HG02981 (cell line): ENCODE data around the gene ADCY9.
"Not testable (repeated sequence)": the region's sequence is repeated elsewhere in the genome, so short reads cannot be mapped to it uniquely, and the experiment has no call there.

Experiments used
- ATAC-seq: cut with Tn5 transposase; IDR thresholded peaks from one replicate; pipeline ENCODE4 v1.9.1; 2021; ENCODE audit warnings: mild to moderate bottlenecking, moderate library complexity; ENCODE audit not compliant: unreplicated experiment

The ADCY9 gene

DNA sequence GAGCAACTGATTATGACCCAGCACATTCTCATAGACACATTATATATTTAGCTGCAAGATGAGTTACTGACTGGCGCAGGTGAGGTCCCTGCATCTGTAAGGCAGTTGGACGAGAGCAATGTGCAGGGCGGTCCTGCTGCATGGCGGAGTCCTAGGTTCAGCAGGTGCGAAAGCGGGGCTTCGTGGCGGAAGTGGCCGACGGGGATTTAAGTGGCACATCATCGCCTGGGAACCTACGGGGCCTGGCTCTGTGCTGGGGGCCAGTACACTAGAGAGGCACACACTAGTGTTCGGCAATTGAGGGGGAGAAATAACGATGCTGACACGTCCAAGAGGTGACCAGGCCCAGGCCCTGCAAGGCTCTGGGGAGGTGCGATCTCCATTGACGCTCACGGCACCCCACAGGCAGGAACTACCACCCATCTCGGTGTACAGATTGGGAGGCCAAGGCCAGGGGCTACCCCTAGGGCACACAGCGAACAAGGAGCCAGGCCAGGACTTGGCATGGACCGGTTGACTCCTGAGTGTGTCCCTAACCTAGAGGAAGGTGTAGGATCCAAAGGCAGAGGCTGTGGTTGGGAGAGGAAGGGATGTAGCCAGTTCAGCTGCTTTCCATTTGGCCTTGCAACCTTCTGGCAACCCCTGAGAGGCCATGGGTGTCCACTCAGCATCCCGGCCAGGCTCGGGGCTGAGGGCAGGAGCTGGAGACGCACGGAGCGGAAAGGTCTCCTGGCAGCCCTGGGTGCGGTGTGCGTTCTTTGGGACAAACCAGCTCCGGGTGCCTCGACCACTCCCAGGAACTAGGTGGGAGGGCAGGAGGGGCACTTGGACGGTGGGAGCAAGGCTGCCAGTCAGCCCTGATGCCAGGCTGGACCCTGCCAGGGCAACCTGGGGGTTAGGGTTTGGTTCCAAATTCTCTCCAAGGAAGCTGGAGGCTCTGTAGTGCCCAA lies 131.9 kb downstream of the ADCY9 start:
- no peak for ATAC-seq

DNA sequence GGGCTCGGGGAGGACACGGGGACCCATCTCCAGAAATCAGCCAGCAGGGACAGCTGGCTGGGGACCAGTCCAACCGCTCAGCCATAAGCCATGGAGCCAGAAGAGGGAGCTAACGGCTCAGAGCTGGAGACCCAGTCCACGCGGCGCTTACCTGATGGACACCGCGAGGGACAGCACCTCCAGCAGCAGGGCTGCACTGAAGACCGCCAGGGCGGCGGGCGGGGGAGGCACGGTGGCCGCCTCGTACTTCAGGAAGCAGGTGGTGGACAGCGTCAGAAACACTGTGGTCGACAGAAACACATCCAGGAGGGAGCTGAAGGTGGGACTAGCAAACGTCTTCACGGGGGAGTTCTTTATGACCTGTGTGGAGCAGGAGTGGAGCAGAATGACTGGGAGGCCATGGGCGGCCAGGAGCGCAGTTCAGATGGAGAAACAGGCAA lies 133.1 kb downstream of the ADCY9 start:
- ATAC-seq = no peak

DNA sequence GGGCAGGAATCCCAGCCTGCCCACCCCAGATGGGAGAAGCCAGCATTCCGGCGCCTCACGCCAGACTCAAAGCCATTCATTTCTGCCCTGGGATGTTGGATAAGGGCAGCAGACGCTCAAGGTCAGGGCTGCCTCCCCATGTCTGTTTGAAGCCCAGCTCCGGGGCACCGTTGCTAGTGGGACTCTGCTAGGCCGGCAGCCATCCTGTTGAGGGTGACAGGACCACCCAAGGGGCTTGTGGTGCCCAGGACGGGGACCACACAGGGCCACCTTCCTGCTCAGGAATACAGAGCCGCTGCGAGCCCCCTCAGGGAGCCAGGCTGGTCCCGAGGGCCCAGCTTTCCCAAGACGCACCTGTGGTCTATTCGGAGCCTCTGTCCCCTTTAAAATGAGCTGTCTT lies 134.0 kb downstream of the ADCY9 start:
- no peak for ATAC-seq

DNA sequence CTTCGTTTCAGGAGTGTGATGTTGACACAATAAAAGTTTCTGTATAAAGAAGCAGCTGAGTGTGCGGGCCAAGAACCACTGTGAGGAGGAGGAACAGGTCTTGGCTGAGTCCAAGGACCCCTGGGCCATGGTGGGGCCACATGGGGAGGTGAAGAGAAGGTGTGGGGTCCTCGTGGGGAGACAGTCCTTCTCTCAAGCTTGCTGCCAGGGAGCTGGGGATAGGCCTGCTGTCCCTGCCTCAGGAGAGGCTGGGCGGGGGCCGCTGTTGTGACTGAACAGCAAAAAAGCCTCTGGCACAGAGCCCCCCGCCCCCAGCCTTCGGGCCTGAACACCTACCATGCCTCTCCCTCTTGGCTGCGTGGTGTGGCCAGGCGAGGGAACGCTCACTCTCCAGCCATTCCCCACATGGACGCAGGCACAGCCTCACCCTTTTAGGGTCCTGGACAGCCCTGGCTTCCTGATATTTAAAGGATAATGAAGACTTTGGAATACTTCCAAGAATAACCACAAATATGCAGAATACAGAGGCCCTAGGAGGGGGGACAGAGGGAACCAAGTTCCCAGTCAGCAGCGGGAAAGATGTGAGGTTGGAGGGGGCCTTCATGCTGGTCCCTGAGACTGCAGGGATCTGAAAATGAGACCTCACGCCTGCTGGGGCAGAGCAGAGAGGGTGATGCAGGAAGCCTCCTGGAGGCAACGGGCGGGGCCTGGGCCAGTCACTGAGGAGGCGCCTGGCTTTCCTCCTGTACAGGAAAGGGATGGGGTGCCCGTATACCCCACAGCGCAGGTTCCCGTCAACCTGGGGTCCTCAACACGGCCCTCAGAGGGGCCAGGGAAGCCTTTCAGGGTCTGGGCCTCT lies 135.8 kb downstream of the ADCY9 start:
- no peak for ATAC-seq

DNA sequence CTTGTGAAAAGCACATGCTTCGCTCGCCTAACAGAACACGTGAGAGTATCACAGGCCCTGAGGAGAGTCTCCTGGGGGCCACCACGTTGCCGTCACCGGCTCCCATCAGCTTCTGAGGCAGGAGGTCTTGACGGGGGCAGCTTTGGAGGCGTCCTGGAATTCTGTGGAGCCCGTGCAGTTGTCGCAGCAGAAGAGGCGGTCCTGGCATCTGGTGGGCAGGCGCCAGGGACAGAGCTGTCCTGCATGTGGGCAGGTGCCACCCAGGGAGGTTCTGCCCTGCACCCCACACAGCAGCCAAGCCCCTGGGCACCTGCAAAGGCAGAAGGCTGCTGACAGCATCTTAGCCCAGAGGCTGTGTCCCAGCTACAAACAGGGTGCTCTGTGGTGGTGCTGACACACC lies 136.7 kb downstream of the ADCY9 start:
- ATAC-seq = no peak

DNA sequence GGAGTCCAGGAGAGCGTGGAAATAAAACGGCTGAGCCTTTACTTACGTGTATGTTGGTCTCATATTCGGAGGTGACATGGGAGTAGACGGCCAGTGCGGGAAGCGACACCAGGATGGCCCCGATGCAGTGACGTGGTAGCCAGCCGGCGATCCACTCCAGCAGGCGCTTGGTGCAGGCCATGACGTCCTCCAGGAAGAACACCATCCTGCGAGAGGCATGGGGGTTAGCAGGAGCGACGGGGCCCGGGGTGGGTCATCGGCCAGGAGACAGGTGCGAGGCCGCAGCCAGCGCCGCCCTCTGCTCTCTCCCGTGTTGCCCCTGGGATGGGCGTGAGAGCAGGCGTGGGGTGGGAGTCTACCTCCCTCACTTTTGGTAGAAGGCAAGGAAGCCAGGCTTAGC lies 137.2 kb downstream of the ADCY9 start:
- no peak for ATAC-seq

DNA sequence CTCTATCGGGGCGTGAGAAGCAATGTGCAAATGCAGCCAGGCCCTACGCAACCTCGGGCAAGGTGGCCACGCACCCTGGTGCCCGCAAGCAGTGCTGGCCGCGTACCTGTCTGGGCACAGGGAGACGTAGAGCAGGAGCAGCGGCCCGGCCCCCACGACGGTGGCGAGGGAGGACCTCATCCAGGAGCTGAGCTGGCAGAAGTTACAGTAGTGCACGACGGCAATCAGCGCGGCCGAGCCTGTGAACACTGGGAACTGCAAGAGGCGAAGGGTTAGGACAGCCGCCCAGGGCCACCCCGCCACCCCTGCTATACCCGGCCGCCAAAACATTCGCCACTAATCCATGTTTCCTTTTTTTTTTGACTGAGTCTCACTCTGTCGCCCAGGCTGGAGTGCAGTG lies 138.9 kb downstream of the ADCY9 start:
- ATAC-seq = no peak

DNA sequence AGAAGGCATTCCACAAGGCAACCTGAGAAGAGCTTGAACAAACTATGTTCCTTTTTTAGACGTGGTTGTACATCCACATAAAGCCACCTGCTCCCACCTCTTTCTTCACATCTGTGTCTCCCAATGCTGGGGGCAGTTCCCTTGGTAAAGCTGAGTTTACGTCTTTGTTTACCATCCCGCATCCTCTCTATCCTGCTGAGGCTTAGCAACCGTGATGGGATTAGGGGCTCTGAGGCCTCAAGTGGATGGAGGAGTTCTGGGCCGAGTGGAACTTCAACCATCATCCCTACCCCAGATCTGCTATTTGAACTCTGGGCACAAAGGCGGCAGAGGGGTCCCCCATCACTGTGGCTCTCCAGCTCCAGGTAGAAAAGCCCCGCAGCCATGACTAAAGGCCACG lies 141.5 kb downstream of the ADCY9 start:
- no peak for ATAC-seq

DNA sequence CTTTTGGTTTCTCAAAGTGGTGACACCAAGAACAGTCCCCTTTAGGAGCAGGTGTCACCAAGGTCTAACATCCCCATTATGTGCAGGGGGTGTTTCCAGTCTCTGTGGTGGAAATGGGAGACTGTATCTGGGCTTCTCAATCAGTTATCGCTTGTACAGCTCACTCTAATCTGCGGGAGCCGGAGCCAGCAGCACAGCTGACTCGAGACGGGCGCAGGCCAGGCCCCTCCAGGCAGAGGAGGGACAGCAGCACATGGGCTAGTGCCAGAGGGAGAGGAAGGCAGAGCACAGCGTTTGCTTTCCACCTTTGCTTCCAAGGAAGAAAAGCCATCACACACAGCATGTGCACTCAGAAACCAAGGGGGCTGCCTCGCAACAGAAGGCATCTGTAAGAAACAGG lies 144.5 kb downstream of the ADCY9 start:
- ATAC-seq = no peak

DNA sequence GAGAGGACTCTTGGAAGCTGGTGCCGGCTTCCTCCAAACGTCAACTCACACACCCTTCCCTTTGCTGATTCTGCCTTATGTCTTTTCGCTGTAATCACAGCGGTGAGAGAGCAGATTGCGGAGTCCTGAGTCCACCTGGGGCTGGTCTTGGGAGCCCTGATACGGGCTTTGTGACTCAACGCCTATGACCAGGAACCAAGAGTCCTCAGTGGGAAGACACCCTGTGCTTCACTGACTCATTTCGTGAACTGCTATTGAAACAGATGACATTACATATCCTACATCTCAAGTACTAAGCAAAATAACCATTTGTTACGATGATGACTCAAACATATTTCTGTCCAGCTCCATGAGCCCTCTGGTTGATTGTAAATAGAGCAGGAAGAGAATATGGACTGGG lies 145.0 kb downstream of the ADCY9 start:
- no peak for ATAC-seq

DNA sequence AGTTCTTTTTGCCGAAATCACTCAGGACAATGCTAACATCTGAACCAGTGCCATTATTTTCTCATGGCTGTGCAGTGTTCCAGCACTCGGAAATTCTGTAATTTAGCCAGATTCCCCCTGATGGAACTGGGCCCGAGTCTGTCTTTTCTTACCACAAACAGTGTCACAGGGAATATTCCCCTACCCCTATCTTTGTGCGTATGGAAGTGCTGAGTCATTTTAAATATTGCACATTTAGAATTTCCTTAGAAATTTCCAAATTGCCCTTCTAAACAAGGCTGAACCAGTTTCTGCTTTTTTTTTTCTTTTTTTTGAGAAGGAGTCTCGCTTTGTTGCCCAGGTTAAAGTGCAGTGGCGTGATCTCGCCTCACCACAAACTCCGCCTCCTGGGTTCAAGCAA lies 147.7 kb downstream of the ADCY9 start:
- ATAC-seq = no peak

DNA sequence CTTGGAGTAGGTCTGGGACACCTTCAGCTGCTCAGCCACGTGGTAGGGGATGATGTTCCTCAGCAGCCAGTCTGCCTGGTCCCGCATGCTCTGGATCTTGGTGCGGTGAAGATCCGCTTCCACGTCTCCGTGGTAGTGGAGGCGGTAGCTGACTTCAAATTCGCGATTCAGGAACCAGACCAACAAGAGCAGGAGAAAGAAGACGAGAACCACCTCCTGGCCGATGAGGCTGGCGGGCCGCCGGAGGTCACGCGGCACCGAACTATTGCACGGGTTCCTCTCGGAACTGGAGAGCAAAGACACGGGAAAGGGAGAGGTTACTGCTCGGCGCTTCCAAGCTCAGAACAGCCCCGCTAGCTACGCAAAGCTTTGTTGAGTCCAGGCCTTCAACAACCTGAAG lies 149.6 kb downstream of the ADCY9 start:
- no peak for ATAC-seq

DNA sequence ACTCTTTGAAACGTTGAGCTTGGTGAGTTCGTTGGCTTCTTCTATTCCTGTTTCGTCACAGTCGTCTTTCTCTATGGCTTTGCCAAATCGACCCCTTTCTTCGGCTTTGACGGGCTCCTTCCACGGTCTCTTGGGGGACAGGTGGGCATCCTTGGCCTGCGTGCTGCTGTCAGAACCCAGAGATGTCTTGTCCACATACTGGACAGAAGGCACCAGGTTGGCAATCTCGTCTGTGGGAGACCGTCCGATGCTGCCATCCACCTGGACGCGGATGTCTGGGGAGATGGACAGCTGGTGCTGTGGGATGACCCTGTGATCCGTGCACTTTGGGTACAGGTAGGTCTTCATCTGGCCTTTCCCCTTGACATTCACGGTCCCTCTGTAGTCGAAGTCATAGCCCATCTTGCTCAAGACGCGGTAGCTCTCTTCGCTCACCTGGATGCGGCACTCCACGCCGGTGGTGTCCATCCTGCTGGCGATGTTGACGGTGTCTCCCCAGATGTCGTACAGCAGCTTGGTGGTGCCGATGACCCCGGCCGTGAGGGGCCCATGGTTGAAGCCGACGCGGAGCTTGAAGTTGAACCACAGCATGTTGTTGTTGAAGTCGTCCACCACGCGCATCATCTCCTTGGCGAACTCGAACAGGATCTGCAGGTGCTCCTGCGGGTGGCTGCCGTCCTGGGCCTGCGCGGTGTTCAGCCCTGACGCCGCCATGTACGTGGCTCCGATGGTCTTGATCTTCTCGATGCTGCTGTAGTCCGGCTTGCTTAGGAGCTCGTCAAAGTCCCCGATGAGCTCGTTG lies 150.3 kb downstream of the ADCY9 start:
- no peak for ATAC-seq

DNA sequence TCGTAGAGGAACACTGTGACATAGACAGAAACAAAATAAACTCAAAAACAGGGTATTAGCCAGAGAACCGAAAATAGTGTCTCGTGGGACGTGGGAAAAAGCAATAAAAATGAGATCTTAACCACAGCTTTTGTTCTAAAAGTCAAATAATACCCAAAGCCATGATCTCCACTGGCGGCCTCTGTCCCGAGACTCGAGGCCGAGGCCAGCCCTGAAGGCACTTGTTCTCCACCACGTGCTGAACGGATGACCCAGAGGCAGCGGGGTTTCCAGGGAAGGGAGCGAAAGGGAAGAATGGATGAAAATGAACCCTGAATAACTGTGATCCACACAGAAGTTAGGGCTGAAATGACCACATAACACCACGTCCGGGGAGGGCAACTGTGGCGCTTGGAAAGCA lies 150.9 kb downstream of the ADCY9 start:
- no peak for ATAC-seq

DNA sequence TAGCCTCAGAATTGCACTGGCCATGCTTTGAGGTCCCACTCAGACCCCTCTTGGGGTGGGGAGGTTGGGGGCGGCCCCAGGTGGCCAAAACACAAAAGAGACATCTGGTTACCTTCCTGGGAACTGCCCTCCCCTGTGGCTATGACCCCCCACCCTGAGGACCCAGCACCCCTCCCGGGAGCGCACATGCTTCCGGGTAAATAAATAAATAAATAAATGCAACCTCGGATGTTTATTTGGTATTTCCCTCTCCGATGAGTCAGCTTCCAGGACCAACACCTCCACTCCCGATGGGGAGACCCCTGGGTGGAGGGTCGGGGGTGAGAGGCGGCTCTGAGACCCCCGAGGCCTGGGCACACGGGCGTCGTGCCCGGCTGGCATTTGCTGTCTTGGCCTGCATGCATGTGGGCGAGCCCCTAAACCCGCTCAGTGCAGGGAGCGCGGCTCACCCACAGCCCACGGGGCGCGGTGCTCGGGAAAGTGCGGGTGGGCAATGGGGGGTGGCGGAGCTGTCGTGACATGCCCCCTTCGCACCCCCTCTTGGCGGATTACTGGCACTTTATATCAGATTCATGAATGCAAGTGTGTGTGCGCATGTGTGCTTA lies 151.5 kb downstream of the ADCY9 start:
- no peak for ATAC-seq

DNA sequence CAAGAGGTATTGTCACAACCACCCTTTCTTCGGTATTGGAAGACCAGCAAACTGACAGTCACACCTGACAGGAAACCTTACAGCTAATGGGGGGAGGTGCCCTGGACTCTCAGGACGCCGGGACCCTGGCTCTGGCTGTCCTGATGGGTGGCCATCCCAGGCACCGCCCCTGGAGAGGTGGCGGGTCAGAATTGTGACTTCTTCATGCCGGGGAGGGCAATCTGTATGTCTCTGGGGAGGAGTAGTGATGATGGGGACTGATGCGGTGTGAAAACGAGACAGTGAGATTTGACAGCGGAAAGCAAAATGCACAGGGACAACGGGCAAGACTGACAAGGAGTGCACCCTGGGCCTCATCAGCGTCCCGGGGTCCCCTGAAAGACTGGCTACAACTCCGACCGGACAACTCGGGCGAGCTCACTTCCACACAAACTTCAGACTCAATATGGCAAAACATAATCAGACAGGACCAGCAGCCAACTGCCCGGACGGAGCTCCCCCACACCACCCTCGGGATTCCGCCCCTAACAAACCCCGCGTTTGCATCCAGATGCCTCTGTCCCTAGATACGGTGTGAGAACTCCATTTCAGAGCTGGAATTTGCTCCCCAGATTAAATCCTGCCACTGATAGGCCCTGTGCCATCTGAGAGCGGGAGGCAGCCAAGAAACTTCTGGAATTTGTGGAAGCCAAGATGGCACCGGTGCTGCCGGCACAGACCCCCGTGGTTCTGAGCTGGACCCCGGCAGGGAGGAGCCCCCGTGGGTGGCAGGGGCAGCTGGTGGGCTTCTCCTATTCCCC lies 152.2 kb downstream of the ADCY9 start:
- ATAC-seq = no peak

DNA sequence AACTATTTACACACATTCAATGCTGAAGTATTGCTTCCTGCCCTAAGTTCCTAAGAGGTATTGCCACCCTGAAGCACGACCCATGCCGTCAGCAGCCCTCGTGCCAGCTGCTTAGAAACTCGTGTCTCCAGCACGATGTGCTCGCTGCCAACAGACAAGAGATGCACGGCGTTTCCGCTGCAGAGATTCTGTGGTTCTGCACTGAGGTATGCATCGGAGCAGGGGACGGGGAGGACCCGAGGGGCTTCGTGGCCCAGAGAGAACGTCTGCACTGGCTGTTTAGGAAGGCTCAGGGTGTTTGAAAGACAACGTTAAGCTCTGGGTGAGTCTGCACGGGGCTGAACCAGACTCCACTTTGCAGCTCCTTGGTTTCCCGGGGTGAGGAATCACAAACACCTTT lies 153.0 kb downstream of the ADCY9 start:
- no peak for ATAC-seq

DNA sequence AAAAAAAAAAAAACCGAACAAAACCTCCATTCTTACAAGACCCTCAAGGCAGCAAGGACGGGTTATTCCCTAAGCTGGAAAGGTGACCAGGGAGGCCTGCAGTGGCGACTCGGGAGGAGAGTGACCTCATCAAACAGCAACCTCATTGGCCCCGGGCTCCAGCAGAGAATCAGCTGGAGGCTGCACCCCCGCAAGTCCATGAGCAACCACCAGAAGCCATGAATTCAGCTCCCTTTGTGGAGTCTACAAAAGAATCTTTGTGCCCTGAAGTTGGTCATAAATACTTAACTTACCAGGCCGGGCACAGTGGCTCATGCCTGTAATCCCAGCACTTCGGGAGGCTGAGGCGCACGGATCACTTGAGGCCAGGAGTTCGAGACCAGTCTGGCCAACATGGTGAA lies 154.8 kb downstream of the ADCY9 start:
- ATAC-seq = no peak

DNA sequence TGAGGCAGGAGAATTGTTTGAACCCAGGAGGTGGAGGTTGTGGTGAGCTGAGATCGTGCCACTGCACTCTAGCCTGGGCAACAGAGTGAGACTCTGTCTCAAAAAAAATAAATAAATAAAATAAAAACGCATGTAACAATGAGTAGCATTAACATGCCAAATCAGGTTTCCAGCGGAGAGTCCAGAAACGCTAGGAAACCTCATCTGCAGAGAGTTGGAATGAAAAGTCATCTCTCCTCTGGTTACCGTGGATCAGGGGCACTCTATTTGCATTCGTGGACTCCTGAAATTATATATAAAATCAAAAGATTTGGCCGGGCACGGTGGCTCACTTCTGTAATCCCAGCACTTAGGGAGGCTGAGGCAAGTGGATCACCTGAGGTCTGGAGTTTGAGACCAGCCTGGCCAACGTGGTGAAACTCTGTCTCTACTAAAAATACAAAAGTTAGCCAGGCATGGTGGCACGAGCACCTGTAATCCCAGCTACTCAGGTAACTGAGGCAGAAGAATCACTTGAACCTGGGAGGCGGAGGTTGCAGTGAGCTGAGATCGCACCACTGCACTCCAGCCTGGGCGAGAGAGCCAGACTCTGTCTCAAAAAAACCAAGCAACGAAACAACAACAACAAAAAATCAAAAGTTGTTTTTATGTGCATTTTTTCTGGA lies 156.2 kb downstream of the ADCY9 start:
- not testable (repeated sequence) for ATAC-seq
